Measurements from ENCODE around the gene CTBP2.

DNA sequence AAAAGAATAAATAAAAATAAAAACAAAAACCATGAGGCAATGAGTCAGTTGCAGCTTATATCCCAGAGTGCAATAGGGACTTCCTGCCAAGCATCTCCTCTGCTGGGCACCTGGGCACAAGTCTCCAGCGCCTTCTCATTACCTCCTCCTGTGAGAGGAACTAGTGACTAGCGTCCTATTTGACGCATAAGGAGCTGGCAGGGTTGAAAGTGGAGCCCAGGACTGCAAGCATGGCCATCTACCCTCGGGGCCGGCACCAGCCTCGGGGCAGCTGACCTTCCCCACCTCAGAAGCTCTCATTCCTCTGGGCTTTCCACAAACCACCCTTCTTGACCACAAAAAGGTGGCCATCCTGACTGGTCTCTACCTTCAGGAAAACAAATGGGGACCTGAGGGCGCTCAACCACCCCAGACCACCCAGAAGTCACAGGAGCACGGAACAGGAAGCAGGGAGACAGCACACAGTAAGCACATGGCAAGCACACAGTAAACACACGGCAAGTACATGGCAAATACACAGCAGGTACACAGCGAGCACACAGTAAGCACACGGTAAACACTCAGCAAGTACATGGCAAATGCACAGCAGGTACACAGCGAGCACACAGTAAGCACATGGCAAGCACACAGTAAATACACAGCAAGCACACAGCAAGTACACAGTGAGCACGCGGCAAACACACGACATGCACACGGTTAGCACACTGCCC lies 19.1 kb downstream of the CTBP2 start:
- TF ChIP-seq POLR2A (IDR thresholded peaks at IDR 0.05; ENCODE audit: low read depth): no peak
- TF ChIP-seq EP300 (IDR thresholded peaks at IDR 0.05): no peak
- TF ChIP-seq, protein P1, sequence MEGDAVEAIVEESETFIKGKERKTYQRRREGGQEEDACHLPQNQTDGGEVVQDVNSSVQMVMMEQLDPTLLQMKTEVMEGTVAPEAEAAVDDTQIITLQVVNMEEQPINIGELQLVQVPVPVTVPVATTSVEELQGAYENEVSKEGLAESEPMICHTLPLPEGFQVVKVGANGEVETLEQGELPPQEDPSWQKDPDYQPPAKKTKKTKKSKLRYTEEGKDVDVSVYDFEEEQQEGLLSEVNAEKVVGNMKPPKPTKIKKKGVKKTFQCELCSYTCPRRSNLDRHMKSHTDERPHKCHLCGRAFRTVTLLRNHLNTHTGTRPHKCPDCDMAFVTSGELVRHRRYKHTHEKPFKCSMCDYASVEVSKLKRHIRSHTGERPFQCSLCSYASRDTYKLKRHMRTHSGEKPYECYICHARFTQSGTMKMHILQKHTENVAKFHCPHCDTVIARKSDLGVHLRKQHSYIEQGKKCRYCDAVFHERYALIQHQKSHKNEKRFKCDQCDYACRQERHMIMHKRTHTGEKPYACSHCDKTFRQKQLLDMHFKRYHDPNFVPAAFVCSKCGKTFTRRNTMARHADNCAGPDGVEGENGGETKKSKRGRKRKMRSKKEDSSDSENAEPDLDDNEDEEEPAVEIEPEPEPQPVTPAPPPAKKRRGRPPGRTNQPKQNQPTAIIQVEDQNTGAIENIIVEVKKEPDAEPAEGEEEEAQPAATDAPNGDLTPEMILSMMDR (IDR thresholded peaks at IDR 0.05): no peak
- no peak for TF ChIP-seq POLR2AphosphoS5 (IDR thresholded peaks at IDR 0.05)
